Posterior cingulate gyrus (tissue), 11 donors: ENCODE measurements around the gene PLEKHA5.

ENCODE experiments used
- DNase-seq, 10 donors: peaks; one replicate each; pipeline versions ENCODE4 v3.0.0 to v3.0.0-alpha.2; 2020 to 2021; ENCODE audit warnings: mixed read lengths in 3 of 10
- intact Hi-C: fragments of 100-400 bp; cut with DNase I; formaldehyde crosslinking; loops from one replicate; pipeline ENCODE4 v1.15.1; 2023

Gene PLEKHA5

DNA sequence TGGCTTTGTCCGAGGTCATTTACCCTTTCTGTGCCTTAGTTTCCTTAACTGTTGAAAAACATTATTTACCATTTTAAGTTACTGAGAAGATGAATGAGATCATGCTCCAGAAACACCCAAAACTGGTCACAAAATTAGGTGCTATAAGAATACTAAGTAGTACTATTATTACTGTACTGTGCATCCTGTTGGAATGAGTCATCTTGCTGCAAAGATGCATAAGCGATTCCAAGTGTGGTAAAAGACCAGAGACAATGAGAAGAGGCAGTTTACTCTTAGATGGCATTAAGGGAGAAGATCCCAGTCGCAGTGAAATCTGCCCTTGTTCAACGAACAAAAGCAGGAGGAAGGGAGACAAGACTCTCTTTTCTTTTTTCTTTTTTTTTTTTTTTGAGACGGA is 4.2 kb upstream of the PLEKHA5 start:
- DNase-seq = no peak

DNA sequence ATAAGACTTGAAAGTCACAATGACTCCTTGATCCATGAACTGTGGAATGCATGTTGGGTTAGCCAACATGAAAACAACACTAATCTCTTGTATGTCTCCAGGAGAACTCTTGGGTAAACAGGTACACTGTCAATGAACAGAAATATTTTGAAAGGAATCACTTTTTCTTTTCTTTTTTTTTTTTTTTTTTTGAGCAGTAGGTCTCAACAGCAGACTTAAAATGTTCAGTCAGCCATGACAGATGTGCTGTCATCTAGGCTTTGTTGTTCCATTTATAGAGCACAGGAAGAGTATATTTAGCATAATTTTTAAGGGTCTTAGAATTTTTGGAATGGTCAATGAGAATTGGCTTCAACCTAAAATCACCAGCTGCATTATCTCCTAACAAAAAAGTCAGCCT is 2.3 kb upstream of the PLEKHA5 start:
- intact Hi-C loops = no loop called here
- no peak for DNase-seq

More for the DNA sequence above, 4.2 kb upstream of the PLEKHA5 start:
- intact Hi-C loops = no loop called here

DNA sequence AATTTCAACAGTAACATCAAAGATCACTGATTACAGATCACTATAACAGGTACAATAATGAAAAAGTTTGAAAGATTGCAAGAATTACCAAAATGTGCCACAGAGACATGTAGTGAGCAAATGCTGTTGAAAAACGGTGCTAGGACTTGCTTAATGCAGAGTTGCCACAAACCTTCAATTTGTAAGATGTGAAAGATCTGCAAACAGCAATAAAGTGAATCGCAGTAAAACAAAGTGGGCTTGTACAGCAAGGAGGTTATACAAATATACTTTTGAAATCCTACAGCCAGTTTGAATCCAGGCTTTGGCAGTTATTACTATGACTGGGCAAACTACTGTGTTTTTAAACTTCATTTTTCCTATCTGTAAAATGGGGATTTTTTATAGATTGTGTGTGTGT is 1.0 kb upstream of the PLEKHA5 start:
- intact Hi-C loops = no loop called here
- no peak for DNase-seq

- DNase-seq = no peak
These were observed 429 bp upstream of the PLEKHA5 start for GRCh38 chr12:19129122-19129485.

GRCh38 chr12:19130224-19131024 is 891 bp downstream of the PLEKHA5 start:
- DNase-seq = peak; percentile 27 to 91 (median 42)
- intact Hi-C loops = no loop called here

More at GRCh38 chr12:19129122-19129485, 429 bp upstream of the PLEKHA5 start:
- intact Hi-C loops = no loop called here

GRCh38 chr12:19131025-19131444 is 1.5 kb downstream of the PLEKHA5 start:
- intact Hi-C loops = no loop called here
- peak in 2 of 10 donors; percentile 17 to 60 for DNase-seq

DNA sequence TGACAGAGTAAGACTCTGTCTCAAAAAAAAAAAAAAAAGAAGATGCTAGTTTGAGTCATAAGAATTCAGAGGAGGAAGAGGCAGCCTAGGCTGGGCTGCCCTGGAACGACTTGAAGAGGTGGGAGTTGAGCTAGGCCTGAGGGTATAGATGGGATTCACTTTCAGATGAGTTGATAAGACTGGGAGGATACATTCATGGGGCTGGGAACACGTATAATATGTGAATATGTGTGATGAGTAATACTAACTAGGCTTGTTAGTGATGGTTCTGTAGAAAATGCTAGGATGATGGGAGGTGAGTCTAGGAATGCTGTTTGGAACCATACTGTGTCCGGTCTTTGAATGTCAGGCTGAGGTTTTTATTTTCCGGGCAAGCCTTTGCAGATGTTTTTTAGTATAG is 9.0 kb downstream of the PLEKHA5 start:
- no peak for DNase-seq
- intact Hi-C loops = no loop called here

GRCh38 chr12:19138956-19139355 is 9.4 kb downstream of the PLEKHA5 start:
- intact Hi-C loops = no loop called here
- no peak for DNase-seq

- no peak for DNase-seq
- intact Hi-C loops = no loop called here
These were observed 10.2 kb downstream of the PLEKHA5 start for GRCh38 chr12:19139615-19140194.

GRCh38 chr12:19140381-19141236 is 11.1 kb downstream of the PLEKHA5 start:
- DNase-seq = no peak
- intact Hi-C loops = no loop called here

DNA sequence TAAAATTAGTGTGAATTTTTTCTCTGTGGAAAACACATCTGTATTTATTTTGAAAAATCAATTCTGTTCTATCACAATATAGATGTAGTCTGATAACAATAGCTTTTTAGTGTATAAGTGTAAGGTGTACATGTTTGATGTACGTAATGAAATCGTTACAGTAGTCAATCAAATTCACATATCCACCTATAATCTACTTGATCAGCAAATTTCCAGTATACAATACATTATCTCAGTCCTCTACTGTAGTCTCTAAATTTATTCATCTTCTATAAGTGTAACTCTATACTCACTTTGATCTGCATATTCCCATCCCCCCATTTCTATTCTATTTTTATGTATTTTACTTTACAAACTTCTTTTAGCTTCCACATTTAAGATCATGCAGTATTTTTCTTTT is 13.0 kb downstream of the PLEKHA5 start:
- intact Hi-C loops = no loop called here
- no peak for DNase-seq

DNA sequence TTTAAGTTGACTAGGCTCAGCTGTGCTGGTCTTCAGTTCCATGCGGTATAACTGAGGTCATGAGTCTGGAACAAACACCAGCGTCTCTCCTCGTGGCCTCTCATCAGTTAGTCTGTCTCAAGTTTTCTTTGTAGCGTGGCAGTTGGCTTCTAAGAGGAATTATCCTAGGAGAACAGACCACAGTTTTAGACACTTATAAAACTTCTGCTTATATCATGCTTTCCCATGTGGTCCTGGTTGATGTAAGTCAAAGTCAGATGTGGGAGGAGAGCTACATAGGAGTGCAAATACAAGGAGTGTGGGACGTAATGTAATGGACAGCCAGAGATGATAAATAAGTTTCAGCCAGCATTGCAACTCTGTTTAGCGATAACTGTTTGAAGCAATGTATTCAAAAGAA is 14.8 kb downstream of the PLEKHA5 start:
- intact Hi-C loops = no loop called here

DNA sequence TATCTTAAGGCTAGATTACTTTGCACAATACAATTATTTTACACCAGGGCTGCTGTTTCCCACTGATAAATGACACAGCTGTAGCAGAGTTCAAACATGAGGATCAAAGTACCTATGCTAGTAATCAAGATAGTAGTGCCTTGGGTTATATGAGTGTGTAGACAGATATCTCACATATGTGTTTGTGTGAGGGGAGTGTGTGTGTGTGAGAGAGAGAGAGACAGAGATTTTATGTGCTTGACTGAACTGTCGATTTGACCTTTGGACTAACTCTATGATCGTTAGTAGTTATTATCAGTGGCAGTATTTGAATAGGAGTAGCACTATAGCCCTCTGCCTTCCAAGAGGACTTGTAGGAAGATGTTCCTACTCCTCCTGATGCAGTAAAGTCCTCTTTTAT is 15.5 kb downstream of the PLEKHA5 start:
- intact Hi-C loops = no loop called here
- no peak for DNase-seq

More for the DNA sequence above, 14.8 kb downstream of the PLEKHA5 start:
- no peak for DNase-seq

- no peak for DNase-seq
- intact Hi-C loops = no loop called here
These were observed 19.3 kb downstream of the PLEKHA5 start for GRCh38 chr12:19148860-19149259.

- DNase-seq = no peak
- intact Hi-C loops = no loop called here
These were observed 20.9 kb downstream of the PLEKHA5 start for GRCh38 chr12:19150273-19150900.

GRCh38 chr12:19151298-19151697 is 21.8 kb downstream of the PLEKHA5 start:
- DNase-seq = no peak
- intact Hi-C loops = no loop called here

- intact Hi-C loops = no loop called here
- no peak for DNase-seq
These were observed 23.9 kb downstream of the PLEKHA5 start for GRCh38 chr12:19153396-19153795.

DNA sequence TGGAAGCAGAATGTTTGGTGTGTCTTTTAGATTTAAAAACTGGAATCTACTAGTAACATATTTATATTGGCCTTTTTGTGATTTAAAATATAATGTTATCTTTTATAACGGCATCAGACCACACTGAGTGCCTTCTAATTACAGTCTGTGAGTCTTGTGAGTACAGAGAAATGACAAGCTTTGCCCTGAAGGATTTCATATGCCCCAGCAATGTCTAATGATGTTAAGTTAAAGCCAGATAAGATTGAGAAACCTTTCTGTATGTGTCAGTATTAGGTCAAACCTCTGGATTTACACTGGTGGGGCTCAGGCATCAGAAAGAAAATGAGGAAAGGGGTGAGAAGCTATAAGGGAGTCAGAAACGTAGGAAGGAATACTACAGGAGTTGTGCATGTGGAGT is 25.2 kb downstream of the PLEKHA5 start:
- intact Hi-C loops = no loop called here
- DNase-seq = no peak

DNA sequence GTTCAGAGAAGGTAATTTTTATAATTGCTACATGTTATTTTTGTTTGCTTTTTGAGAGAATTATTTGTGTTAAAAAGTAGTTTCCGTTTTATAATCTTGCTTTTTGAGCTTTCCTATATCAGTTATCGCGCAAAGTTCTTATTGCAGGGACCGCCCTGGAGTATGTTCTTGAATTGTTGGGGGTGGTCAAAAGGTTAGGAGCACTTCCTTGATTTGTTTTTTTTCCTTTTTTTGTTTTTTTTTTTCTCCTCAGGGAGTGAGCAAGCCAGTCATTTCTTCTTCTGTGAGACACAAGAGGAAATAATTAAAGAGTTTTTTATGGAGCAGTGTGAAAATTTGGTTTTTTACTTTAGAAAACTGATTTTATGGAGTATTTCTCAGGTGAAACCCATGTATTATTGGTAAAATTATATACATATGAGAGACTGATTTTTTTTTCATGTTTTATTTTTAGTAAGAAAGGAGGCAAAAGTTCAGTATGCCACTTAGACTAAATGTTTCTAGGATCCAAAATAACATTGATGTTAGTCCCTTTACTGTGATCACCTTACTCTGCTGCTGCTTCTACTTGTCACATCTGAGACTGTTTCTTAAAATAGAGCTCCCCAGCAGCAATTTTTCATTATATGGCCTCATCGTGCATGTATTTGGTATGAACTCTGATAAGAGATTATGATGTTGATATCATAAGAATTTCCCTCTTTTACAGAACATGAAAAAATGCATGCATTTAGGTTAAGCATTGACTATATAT is 26.6 kb downstream of the PLEKHA5 start:
- no peak for DNase-seq
- intact Hi-C loops = no loop called here

GRCh38 chr12:19158923-19159322 is 29.4 kb downstream of the PLEKHA5 start:
- DNase-seq = no peak
- intact Hi-C loops = no loop called here
